Left ventricle myocardium inferior (tissue), 1 donor: ENCODE data around the gene GPR176. TPM values are rescaled to one million over a fixed set of nuclear protein-coding genes. Genes with fewer than 3 reads are reported as not detected.
A peak's percentile ranks its signal among the peaks of the same experiment; 100 is the strongest.

ENCODE experiments used
- DNase-seq: peaks from one replicate; pipeline ENCODE4 v3.0.0-alpha.2; 2020
- H3K27ac ChIP-seq: fragments of 200-600 bp; replicated peaks from 2 replicates; pipeline ENCODE4 v1.8.0; 2021
- H3K27me3 ChIP-seq: fragments of 200-600 bp; 2 replicates; pipeline ENCODE4 v1.8.0; 2021; ENCODE audit warnings: low read depth
- H3K36me3 ChIP-seq: fragments of 200-600 bp; 2 replicates; pipeline ENCODE4 v1.8.0; 2021
- H3K4me1 ChIP-seq: fragments of 200-600 bp; 2 replicates; pipeline ENCODE4 v1.8.0; 2021
- H3K4me3 ChIP-seq: fragments of 200-600 bp; 2 replicates; pipeline ENCODE4 v1.8.0; 2021; ENCODE audit warnings: mild to moderate bottlenecking, moderate library complexity
- H3K9me3 ChIP-seq: fragments of 200-600 bp; replicated peaks from 2 replicates; pipeline ENCODE4 v1.8.0; 2021
- intact Hi-C: fragments of 100-400 bp; cut with micrococcal nuclease; formaldehyde crosslinking; loops from one replicate; pipeline ENCODE4 v1.11.0; 2022
- total RNA-seq: library from RNA; stranded (reverse); fragmentation: NEBNext Ultra II Directional; extraction: Animal tissue kit (Norgen Biotek cat#: 25700); gene quantifications from one replicate; pipeline ENCODE4 v1.2.1, GENCODE V29; 2021
- TF ChIP-seq, protein P1 (sequence below): fragments of 200-600 bp; IDR thresholded peaks from 2 replicates; pipeline ENCODE4 v1.8.0; 2021; ENCODE audit warnings: antibody characterized with exemption, mild to moderate bottlenecking, borderline replicate concordance
- donor health status: DM: no; HTN: yes; CAD: no; lungs with severe emphysema.

GPR176 gene
- total RNA-seq, 1 donor from 2014 or later = 1.6 TPM

DNA sequence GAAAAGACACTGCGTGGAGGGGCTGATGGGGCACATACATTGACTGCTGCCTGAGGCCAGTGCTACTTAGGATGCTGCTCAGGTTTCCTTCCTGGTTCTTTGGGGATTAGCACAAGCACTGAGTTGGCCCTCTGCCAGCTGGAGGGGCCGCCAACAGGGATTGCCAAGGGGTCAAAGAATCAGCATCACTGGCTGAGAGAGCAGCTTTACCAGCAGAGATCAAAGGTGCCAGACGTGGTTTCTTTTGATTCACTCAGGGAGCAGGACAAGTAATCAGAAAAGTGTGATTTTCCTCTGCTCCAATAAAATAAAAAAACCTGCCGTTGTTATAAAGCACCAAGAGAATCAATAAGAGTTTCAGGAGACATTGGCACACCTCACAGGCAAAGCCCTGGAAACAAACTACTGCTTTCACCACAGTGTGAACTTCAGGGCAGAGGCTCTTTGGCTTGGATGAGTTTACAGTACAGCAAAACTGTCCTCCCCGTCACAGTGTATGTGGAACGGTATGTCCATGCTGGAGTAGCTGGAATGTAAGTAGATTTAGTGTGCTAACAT, 91.6 kb downstream of the GPR176 start:
- Histone ChIP-seq H3K4me3 (no peak overlapping the region), H3K36me3 (no peaks in the 10 kb centered on the region), H3K9me3 (no peaks in the 10 kb centered on the region), H3K27me3 (peaks cover 4% of the 10 kb centered on the region), H3K27ac (no peak overlapping the region), H3K4me1 (peaks cover 5% of the 10 kb centered on the region)
- DNase-seq = no peak
- TF ChIP-seq, protein P1, sequence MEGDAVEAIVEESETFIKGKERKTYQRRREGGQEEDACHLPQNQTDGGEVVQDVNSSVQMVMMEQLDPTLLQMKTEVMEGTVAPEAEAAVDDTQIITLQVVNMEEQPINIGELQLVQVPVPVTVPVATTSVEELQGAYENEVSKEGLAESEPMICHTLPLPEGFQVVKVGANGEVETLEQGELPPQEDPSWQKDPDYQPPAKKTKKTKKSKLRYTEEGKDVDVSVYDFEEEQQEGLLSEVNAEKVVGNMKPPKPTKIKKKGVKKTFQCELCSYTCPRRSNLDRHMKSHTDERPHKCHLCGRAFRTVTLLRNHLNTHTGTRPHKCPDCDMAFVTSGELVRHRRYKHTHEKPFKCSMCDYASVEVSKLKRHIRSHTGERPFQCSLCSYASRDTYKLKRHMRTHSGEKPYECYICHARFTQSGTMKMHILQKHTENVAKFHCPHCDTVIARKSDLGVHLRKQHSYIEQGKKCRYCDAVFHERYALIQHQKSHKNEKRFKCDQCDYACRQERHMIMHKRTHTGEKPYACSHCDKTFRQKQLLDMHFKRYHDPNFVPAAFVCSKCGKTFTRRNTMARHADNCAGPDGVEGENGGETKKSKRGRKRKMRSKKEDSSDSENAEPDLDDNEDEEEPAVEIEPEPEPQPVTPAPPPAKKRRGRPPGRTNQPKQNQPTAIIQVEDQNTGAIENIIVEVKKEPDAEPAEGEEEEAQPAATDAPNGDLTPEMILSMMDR = no peak
- intact Hi-C loops = no loop called here

DNA sequence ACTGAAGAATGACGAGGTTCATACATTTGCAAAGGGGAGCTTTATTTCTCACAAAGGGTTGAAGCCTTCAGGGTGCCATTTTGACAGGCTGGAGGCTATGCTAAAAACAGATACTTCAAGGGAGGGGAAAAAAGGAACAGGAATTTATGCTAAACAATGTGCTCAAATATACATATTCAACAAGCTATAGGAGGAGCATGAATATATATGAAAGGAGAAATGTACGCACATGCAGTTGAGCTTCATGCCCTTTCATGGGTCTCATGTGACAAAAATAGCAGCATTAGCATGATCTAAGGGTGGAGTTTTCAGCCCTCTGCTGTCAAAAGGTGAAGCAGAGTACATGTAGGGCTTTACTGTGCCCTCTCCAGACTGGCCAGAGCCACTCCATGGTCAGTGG, 93.1 kb downstream of the GPR176 start:
- intact Hi-C loops = no loop called here
- no peaks in the 10 kb centered on the region for H3K9me3 ChIP-seq
- H3K4me3 ChIP-seq = no peak overlapping the region
- peaks cover 4% of the 10 kb centered on the region for H3K27me3 ChIP-seq
- no peak overlapping the region for H3K27ac ChIP-seq
- no peaks in the 10 kb centered on the region for H3K36me3 ChIP-seq
- H3K4me1 ChIP-seq = peaks cover 5% of the 10 kb centered on the region
- TF ChIP-seq, protein P1 = no peak
- DNase-seq = no peak

DNA sequence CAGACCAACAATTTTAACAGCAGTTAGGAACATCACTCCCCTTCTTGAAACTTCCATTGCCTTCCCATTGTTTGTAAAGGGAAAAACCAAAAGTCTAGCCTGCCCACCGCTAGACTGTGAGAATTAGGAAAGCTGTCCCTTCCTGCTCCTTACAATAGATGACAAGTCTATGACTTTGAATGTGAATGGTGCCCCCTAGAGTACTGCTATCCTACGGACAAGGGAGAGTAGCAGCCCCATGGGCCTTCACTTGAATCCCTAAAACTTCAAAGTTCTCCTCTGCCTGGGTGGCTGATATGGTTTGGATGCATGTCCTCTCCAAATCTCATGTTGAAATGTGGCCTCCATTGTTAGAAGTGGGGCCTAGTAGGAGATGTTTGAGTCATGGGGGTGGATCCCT, 96.4 kb downstream of the GPR176 start:
- H3K4me3 ChIP-seq = no peak overlapping the region
- peaks cover 4% of the 10 kb centered on the region for H3K4me1 ChIP-seq
- no peak for DNase-seq
- peaks cover 4% of the 10 kb centered on the region for H3K27me3 ChIP-seq
- intact Hi-C loops = no loop called here
- H3K27ac ChIP-seq = no peak overlapping the region
- H3K36me3 ChIP-seq = no peaks in the 10 kb centered on the region
- no peaks in the 10 kb centered on the region for H3K9me3 ChIP-seq
- TF ChIP-seq, protein P1 = no peak

DNA sequence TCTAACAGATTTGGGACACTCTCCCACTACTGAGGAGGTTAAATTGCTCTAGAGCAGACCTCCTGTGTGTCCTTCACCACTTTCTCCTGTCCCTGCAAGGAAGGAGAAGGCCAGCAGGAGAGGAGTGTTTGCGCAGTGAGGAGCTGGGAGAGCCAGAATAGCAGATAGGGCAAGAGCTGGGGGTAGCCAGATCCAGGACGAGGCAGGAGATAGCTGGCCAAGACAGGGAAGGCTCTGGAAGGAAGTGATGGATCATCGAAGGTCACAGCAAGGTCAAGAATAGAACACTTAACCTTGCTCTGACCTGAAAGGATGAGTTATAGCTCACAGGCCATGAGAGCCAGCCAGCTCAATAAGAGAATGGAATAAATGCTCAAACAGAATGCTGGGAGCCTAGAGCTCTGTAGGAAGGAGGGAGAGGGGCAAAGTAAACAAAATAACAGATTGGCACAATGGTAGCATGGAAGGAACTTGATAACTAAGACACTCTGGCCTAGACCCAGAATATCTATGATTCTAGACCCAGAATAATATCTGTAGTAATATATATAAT, 99.9 kb downstream of the GPR176 start:
- intact Hi-C loops = no loop called here
- TF ChIP-seq, protein P1 = no peak
- H3K4me1 ChIP-seq = no peaks in the 10 kb centered on the region
- H3K27me3 ChIP-seq = peaks cover 4% of the 10 kb centered on the region
- DNase-seq = no peak
- H3K9me3 ChIP-seq = no peaks in the 10 kb centered on the region
- peak overlapping the region; percentile 52 for H3K27ac ChIP-seq
- H3K36me3 ChIP-seq = no peaks in the 10 kb centered on the region
- H3K4me3 ChIP-seq = no peak overlapping the region

DNA sequence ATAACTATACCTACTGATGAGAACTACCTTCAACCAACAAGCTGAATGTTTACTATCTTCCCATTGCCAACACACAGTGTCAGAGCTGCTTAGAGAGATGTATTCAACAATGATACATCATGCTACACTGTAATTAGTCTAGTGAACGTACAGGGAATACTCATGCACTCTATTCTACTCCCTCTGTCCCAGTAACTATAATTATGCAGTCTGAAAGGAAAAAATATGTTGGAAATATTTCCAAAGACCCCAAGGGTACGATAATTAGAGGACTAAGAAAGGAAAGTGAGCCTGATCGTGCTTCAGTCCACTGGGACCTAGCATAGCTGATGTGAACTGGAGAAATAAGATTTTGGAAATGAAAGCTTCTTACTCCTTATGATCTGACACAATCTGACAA, 100.5 kb downstream of the GPR176 start:
- Histone ChIP-seq H3K36me3 (no peaks in the 10 kb centered on the region), H3K27ac (peak overlapping the region; percentile 52), H3K9me3 (no peaks in the 10 kb centered on the region), H3K4me3 (no peak overlapping the region), H3K4me1 (no peaks in the 10 kb centered on the region), H3K27me3 (no peaks in the 10 kb centered on the region)
- intact Hi-C loops = no loop called here
- no peak for DNase-seq
- TF ChIP-seq, protein P1 = no peak
